CD8-positive, alpha-beta memory T cell (primary cell): ENCODE data around the gene SYP. TPM values are rescaled to one million over a fixed set of nuclear protein-coding genes. Genes with fewer than 3 reads are reported as not detected.

ENCODE experiments used
- CTCF ChIA-PET: fragments of 350-600 bp; sonication (Branson Sonifier 250); formaldehyde crosslinking; loops from one replicate; lab custom pipeline; 2021; ENCODE audit warnings: antibody characterized with exemption; lab: Charles Lee
- POLR2A ChIA-PET: fragments of 350-600 bp; sonication (Branson Sonifier 250); formaldehyde crosslinking; loops from one replicate; lab custom pipeline; 2021; ENCODE audit warnings: antibody characterized with exemption; lab: Charles Lee
- DNase-seq, 5 donors: peaks; one replicate each; pipeline versions ENCODE4 v3.0.0 to v3.0.0-alpha.2; 2020 to 2022; ENCODE audit warnings: mixed read lengths in 1 of 5
- H3K27ac ChIP-seq: one replicate; pipeline ENCODE4 v1.7.0; 2013; ENCODE audit warnings: low read depth, mild to moderate bottlenecking, low read length, moderate library complexity
- H3K27me3 ChIP-seq: 2 replicates; pipeline ENCODE4 v1.7.0; 2013; ENCODE audit warnings: low read length, mild to moderate bottlenecking; ENCODE audit not compliant: insufficient read depth, poor library complexity, severe bottlenecking
- H3K36me3 ChIP-seq: 2 replicates; pipeline ENCODE4 v1.7.0; 2013; ENCODE audit warnings: mild to moderate bottlenecking, low read length, moderate library complexity; ENCODE audit not compliant: insufficient read depth
- H3K4me1 ChIP-seq: 2 replicates; pipeline ENCODE4 v1.7.0; 2013; ENCODE audit warnings: mild to moderate bottlenecking, low read length, moderate library complexity; ENCODE audit not compliant: insufficient read depth
- H3K4me3 ChIP-seq: 2 replicates; pipeline ENCODE4 v1.7.0; 2013; ENCODE audit warnings: mild to moderate bottlenecking, low read length
- H3K9me3 ChIP-seq: 2 replicates; pipeline ENCODE4 v1.7.0; 2013; ENCODE audit warnings: mild to moderate bottlenecking, low read length
- H3K27ac Mint-ChIP-seq, 8 donors: one replicate each; pipeline ENCODE4 v1.8.0; 2020 to 2021; ENCODE audit warnings: mixed read lengths in 8 of 8, mild to moderate bottlenecking in 6 of 8, inconsistent platforms in 3 of 8, moderate library complexity in 3 of 8
- H3K27me3 Mint-ChIP-seq, 2 donors: one replicate each; pipeline ENCODE4 v1.8.0; 2020 to 2021; ENCODE audit warnings: mixed read lengths in 2 of 2, mild to moderate bottlenecking in 1 of 2, moderate library complexity in 1 of 2
- H3K36me3 Mint-ChIP-seq, 3 donors: one replicate each; pipeline ENCODE4 v1.8.0; 2020 to 2021; ENCODE audit warnings: mixed read lengths in 3 of 3, inconsistent platforms in 1 of 3, mild to moderate bottlenecking in 1 of 3
- H3K4me1 Mint-ChIP-seq, 3 donors: one replicate each; pipeline ENCODE4 v1.8.0; 2020 to 2021; ENCODE audit warnings: mixed read lengths in 3 of 3, inconsistent platforms in 1 of 3, mild to moderate bottlenecking in 1 of 3
- H3K4me3 Mint-ChIP-seq, 7 donors: one replicate each; pipeline ENCODE4 v1.8.0; 2020 to 2021; ENCODE audit warnings: mixed read lengths in 7 of 7, mild to moderate bottlenecking in 6 of 7, moderate library complexity in 4 of 7, inconsistent platforms in 2 of 7
- H3K9me3 Mint-ChIP-seq, 5 donors: one replicate each; pipeline ENCODE4 v1.8.0; 2020 to 2022; ENCODE audit warnings: mixed read lengths in 5 of 5, mild to moderate bottlenecking in 3 of 5, moderate library complexity in 2 of 5, inconsistent platforms in 1 of 5
- polyA plus RNA-seq: library from polyadenylated mRNA; unstranded; fragments of 300-500 nt; fragmentation: Illumina TruSeq; gene quantifications from one replicate; pipeline ENCODE4 v1.2.3, GENCODE V29; 2021
- total RNA-seq, 2 experiments: library from RNA; stranded (reverse); gene quantifications; one replicate each; pipeline ENCODE4 v1.2.3, GENCODE V29; 2021

SYP gene
- total and polyA plus RNA-seq, 3 experiments from 2014 or later: 0.25 to 2.5 (median 1.9) TPM

DNA sequence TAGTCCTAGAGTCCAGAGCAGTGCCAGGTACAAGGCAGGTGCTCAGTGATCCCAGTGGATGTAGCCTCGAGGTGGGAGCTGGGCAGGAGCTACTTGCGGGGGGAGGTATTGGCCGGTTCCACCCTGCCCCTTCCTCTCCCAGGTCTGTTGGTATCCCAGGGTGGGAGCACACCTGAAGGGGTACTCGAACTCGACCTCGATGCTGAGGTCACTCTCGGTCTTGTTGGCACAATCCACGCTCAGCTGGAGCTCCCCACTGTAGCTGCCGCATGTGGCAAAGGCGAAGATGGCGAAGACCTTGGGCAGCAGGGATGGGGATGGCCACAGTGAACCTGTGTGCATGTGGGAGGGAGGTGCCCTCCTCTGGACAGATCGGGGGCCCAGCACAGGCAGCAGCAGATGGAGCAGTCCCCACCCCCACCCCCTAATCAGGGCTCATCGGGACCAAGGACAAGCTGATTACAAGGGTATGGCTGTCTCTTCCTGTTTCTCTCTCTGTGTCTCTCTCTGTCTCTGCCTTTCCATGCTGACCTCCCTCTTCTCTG is 2.4 kb downstream of the SYP start:
- Histone ChIP-seq H3K36me3 (no peaks in the 10 kb centered on the region), H3K9me3 (no peaks in the 10 kb centered on the region), H3K27me3 (no peaks in the 10 kb centered on the region), H3K4me1 (peaks cover 10% of the 10 kb centered on the region), H3K27ac (no peak overlapping the region), H3K4me3 (no peak overlapping the region)
- Mint-ChIP-seq H3K4me1 (peaks cover 17 to 28% (median 17%) of the 10 kb centered on the region in 3 donors), H3K27me3 (peaks cover 0 to 2% of the 10 kb centered on the region in 2 donors), H3K36me3 (peaks cover 0 to 3% (median 1%) of the 10 kb centered on the region in 3 donors), H3K4me3 (peak overlapping the region in 2 of 7 donors; percentile 1 to 44), H3K27ac (no peak overlapping the region), H3K9me3 (no peaks in the 10 kb centered on the region)
- no peak for DNase-seq
- CTCF ChIA-PET: no interaction called here
- POLR2A ChIA-PET: no interaction called here

DNA sequence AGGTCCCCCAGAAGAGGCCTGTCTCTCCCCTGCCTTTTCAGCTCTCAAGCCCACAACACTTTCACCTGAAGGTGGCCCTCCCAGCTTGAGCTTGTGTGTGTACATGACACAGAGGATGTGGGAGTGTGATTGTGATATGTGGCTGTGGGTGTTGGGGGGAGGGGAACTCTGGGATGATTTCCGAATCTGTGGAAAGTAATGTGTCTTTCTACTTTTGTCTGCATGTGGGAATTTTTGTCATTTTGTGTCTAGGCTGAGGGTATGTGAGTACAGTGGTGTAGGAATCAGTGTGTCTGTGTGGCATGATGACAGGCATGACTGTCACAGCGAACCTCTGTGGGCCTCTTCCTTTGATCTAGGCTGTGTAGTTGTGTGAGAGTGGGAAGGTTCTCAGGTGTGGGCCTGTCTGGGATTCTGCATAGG is 6.4 kb downstream of the SYP start:
- peak overlapping the region in 1 of 7 donors; percentile 87 for H3K4me3 Mint-ChIP-seq
- Histone ChIP-seq H3K4me1 (peaks cover 16% of the 10 kb centered on the region), H3K9me3 (no peaks in the 10 kb centered on the region), H3K4me3 (no peak overlapping the region), H3K27ac (no peak overlapping the region), H3K36me3 (no peaks in the 10 kb centered on the region), H3K27me3 (no peaks in the 10 kb centered on the region)
- peaks cover 22 to 29% (median 22%) of the 10 kb centered on the region in 3 donors for H3K4me1 Mint-ChIP-seq
- no peak for DNase-seq
- peaks cover 0 to 2% of the 10 kb centered on the region in 2 donors for H3K27me3 Mint-ChIP-seq
- peak overlapping the region in 4 of 8 donors; percentile 5 to 69 (median 31) for H3K27ac Mint-ChIP-seq
- ChIA-PET POLR2A (no interaction called here), CTCF (interaction anchor here (1.2 to 4.7 kb wide), 4 partner anchors 17 to 686 kb away, joined by 3 to 25 read pairs (median 4); partner anchors contain the start of genes PPP1R3F and USP27X)
- H3K9me3 Mint-ChIP-seq: no peaks in the 10 kb centered on the region
- H3K36me3 Mint-ChIP-seq: peaks cover 0 to 4% (median 1%) of the 10 kb centered on the region in 3 donors

DNA sequence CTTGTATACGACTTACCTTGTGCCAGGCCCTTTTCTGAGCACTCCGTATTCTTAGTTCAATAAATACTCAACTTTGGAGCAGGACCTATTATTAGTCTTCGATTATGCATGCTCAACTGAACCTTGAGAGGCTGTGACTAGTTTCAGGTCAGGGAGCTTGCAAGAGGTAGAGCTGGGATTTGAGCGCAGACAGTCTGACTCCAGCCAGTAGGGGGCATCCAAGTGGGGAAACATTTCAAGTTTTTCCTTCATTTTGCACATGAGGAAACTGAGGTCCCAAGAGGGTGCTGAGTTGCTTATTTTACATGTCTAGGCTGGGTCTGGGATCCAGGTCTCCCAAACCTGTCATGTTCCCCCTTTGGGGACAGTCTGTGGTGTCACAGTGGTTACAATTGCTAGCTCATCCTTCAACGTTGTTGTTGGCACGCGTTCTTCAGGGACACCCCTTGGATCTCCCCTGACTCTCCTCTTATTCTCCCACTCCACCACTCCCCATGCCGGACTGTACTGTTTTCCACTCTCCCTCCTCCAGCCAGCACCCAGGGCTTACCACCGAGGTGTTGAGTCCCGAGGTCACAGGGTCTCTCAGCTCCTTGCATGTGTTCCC is 7.2 kb downstream of the SYP start:
- Mint-ChIP-seq H3K9me3 (no peaks in the 10 kb centered on the region), H3K36me3 (peaks cover 0 to 4% (median 0%) of the 10 kb centered on the region in 3 donors), H3K27me3 (peaks cover 0 to 5% of the 10 kb centered on the region in 2 donors), H3K27ac (peak overlapping the region in 3 of 8 donors; percentile 35 to 69 (median 55)), H3K4me1 (peaks cover 18 to 22% (median 22%) of the 10 kb centered on the region in 3 donors), H3K4me3 (peak overlapping the region in 4 of 7 donors; percentile 32 to 87 (median 44))
- no peak overlapping the region for H3K27ac ChIP-seq
- DNase-seq: peak in 1 of 5 donors; percentile 17
- H3K4me1 ChIP-seq: peaks cover 16% of the 10 kb centered on the region
- H3K27me3 ChIP-seq: no peaks in the 10 kb centered on the region
- ChIA-PET CTCF (interaction anchor here (1.0 to 4.7 kb wide), 8 partner anchors 15 to 686 kb away, joined by 3 to 25 read pairs (median 4); partner anchors contain the start of genes PPP1R3F and USP27X), POLR2A (interaction anchor here (1.1 kb wide), 1 partner anchor 26 kb away, joined by 3 read pairs; no protein-coding TSS in a partner anchor)
- H3K9me3 ChIP-seq: no peaks in the 10 kb centered on the region
- H3K4me3 ChIP-seq: no peak overlapping the region
- H3K36me3 ChIP-seq: no peaks in the 10 kb centered on the region

DNA sequence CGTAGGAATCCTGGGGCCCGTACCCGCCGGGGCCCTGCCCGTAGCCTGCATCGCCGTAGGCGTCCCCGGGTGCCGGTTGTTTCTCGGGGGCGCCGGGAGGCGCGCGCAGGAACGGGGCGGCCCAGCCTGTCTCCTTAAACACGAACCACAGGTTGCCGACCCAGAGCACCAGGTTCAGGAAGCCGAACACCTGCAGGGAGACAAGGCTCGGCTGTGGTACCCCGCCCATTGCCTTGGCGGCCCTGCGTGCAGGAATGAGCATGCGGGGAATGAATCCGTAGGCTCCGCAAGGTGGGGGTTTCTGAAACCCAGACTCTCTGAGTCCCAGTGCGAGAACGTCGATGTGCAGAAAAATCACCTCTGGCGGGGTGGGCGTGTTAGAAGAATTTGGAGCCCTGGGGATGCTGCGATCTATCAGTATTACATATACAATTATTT is 8.4 kb downstream of the SYP start:
- Mint-ChIP-seq H3K4me3 (peak overlapping the region; percentile 79 to 94 (median 91)), H3K27ac (peak overlapping the region; percentile 37 to 95 (median 88)), H3K4me1 (peaks cover 18 to 22% (median 21%) of the 10 kb centered on the region in 3 donors), H3K36me3 (peaks cover 0 to 4% (median 0%) of the 10 kb centered on the region in 3 donors), H3K9me3 (no peaks in the 10 kb centered on the region), H3K27me3 (peaks cover 0 to 5% of the 10 kb centered on the region in 2 donors)
- Histone ChIP-seq H3K4me3 (peak overlapping the region; percentile 75), H3K36me3 (no peaks in the 10 kb centered on the region), H3K4me1 (peaks cover 16% of the 10 kb centered on the region), H3K27ac (peak overlapping the region; percentile 79), H3K27me3 (no peaks in the 10 kb centered on the region), H3K9me3 (no peaks in the 10 kb centered on the region)
- POLR2A ChIA-PET: interaction anchor here (1.0 to 1.6 kb wide), 5 partner anchors 25 to 189 kb away, joined by 3 to 9 read pairs (median 5); partner anchors contain the start of gene GRIPAP1
- DNase-seq: peak in 1 of 5 donors; percentile 56
- CTCF ChIA-PET: interaction anchor here (1.0 to 4.7 kb wide), 7 partner anchors 11 to 300 kb away, joined by 3 to 25 read pairs (median 3); partner anchors contain the start of gene PPP1R3F

DNA sequence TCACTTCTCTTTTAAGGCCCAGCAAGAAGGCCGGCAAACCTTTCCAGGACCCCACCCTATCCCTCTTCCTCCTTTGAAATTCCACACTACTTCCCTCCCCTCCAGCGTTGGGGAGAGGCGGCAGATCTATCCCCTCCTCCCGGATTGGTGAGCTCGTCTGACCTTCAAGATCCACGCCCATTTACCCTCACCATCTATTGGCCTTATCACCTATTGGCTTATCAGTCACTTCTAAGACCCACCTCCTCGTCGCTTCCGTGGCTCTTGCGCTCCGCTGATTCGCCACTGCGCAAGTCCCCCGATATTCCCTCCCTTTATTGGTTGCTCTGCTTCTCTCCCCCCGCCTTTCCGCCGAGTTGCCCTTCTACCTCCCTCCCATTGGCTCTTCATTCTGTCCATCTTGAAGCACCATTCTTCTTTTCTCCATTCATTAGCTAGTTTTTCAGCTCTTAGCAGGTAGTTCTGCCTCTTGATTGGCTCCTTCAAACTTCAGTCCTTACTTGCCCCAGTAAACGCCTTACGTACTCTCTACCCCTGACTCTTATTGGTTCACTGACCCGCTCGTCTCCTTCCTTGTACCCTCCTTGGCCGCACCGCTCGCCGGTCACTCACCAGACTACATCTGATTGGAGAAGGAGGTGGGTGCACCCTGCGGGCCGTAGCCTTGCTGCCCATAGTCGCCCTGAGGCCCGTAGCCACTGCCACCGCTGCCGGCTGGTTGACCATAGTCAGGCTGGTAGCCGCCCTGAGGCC is 9.0 kb downstream of the SYP start:
- DNase-seq: peak; percentile 67 to 92 (median 88)
- H3K36me3 Mint-ChIP-seq: peaks cover 0 to 4% (median 0%) of the 10 kb centered on the region in 3 donors
- ChIA-PET POLR2A (interaction anchor here (0.6 to 1.6 kb wide), 10 partner anchors 20 to 233 kb away, joined by 3 to 9 read pairs (median 5); partner anchors contain the start of genes GRIPAP1, OTUD5 and PPP1R3F), CTCF (interaction anchor here (1.0 to 4.7 kb wide), 5 partner anchors 11 to 299 kb away, joined by 3 to 25 read pairs (median 4); partner anchors contain the start of gene TFE3)
- H3K9me3 Mint-ChIP-seq: no peaks in the 10 kb centered on the region
- peaks cover 16% of the 10 kb centered on the region for H3K4me1 ChIP-seq
- peak overlapping the region; percentile 55 to 95 (median 90) for H3K27ac Mint-ChIP-seq
- H3K4me1 Mint-ChIP-seq: peaks cover 18 to 22% (median 21%) of the 10 kb centered on the region in 3 donors
- H3K4me3 Mint-ChIP-seq: peak overlapping the region; percentile 79 to 94 (median 91)
- H3K36me3 ChIP-seq: no peaks in the 10 kb centered on the region
- no peaks in the 10 kb centered on the region for H3K9me3 ChIP-seq
- H3K4me3 ChIP-seq: peak overlapping the region; percentile 75
- peak overlapping the region; percentile 79 for H3K27ac ChIP-seq
- peaks cover 0 to 5% of the 10 kb centered on the region in 2 donors for H3K27me3 Mint-ChIP-seq
- no peaks in the 10 kb centered on the region for H3K27me3 ChIP-seq

DNA sequence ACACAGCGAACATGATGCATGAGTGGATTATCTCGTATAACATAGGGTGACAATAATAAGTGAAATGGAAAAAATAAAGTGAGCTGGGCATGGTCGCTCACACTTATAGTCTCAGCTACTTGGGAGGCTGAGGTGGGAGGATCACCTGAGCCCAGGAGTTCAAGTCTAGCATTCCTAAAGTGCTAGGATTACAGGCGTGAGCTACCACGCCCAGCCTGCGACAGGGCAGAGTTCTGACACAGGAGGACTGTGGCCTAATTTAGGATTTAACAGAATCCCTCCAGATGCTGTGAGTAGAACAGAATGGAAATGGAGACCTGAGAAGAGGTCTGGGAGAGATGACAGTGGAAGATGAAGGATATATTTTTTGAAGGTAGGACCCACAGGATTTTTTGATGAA is 10.4 kb downstream of the SYP start:
- H3K36me3 ChIP-seq: no peaks in the 10 kb centered on the region
- Mint-ChIP-seq H3K27ac (peak overlapping the region in 5 of 8 donors; percentile 15 to 82 (median 63)), H3K4me3 (peak overlapping the region in 5 of 7 donors; percentile 23 to 74 (median 63)), H3K36me3 (peaks cover 0 to 2% (median 0%) of the 10 kb centered on the region in 3 donors), H3K27me3 (peaks cover 0 to 4% of the 10 kb centered on the region in 2 donors), H3K4me1 (peaks cover 24 to 30% (median 29%) of the 10 kb centered on the region in 3 donors), H3K9me3 (no peaks in the 10 kb centered on the region)
- H3K9me3 ChIP-seq: no peaks in the 10 kb centered on the region
- CTCF ChIA-PET: interaction anchor here (4.7 kb wide), 1 partner anchor 23 kb away, joined by 25 read pairs; no protein-coding TSS in a partner anchor
- no peak for DNase-seq
- POLR2A ChIA-PET: no interaction called here
- no peak overlapping the region for H3K4me3 ChIP-seq
- H3K27ac ChIP-seq: no peak overlapping the region
- peaks cover 23% of the 10 kb centered on the region for H3K4me1 ChIP-seq
- no peaks in the 10 kb centered on the region for H3K27me3 ChIP-seq

DNA sequence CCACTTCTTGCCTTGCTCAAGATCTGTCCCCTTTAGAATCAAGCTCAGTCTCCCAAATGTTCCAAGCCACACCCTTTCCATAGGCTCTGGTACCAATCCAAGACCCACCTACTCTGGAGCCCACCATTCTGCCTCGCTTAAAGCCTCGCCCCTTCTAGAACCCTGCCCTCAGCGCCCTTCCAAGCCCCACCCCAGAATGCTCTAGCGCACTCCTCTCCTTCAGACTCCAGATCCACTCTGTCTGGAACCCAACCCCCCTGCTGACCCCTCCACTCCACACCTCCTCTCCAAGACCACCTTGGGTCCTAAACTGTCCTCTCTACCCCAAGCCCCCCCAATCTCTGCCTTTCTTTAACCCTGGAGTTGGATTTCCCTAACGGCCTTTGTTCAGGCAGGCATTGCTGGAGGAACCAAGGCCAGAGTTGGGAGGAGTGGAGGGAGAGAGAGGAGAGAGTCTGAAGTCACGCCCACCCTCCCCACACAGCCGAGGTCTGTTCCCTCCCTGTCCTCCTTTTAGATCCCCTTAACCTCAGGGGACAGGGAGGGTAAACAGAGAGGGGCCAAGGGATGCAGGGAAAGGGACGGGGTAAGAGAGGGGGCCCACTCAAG is 11.4 kb downstream of the SYP start:
- POLR2A ChIA-PET: interaction anchor here (0.7 kb wide), 1 partner anchor 132 kb away, joined by 3 read pairs; no protein-coding TSS in a partner anchor
- Histone ChIP-seq H3K27me3 (no peaks in the 10 kb centered on the region), H3K4me1 (peaks cover 23% of the 10 kb centered on the region), H3K27ac (no peak overlapping the region), H3K9me3 (no peaks in the 10 kb centered on the region), H3K36me3 (no peaks in the 10 kb centered on the region), H3K4me3 (no peak overlapping the region)
- H3K27ac Mint-ChIP-seq: peak overlapping the region in 1 of 8 donors; percentile 68
- H3K36me3 Mint-ChIP-seq: peaks cover 0 to 1% (median 0%) of the 10 kb centered on the region in 3 donors
- DNase-seq: no peak
- CTCF ChIA-PET: no interaction called here
- H3K27me3 Mint-ChIP-seq: peaks cover 0 to 4% of the 10 kb centered on the region in 2 donors
- H3K9me3 Mint-ChIP-seq: no peaks in the 10 kb centered on the region
- H3K4me3 Mint-ChIP-seq: no peak overlapping the region
- H3K4me1 Mint-ChIP-seq: peaks cover 24 to 33% (median 24%) of the 10 kb centered on the region in 3 donors
